OCI-LY3 (cell line): ENCODE measurements around the gene NRF1.

Source experiments
- H2AFZ ChIP-seq: fragments of 200-600, 300-600 bp; shearing (Covaris generic); 2 replicates; pipeline ENCODE4 v1.6.0; 2014; ENCODE audit warnings: antibody characterized with exemption, low read depth, low read length
- H3K27ac ChIP-seq: fragments of 200-600, 300-600 bp; sonication (generic); 2 replicates; pipeline ENCODE4 v1.5.1; 2014; ENCODE audit warnings: mild to moderate bottlenecking, low read length, moderate library complexity, mixed read lengths
- H3K27me3 ChIP-seq: fragments of 200-600, 300-600 bp; sonication (generic); 2 replicates; pipeline ENCODE4 v1.6.1; 2014; ENCODE audit warnings: low read depth, low read length, mixed read lengths
- H3K36me3 ChIP-seq: fragments of 200-600, 300-600 bp; sonication (generic); replicated peaks from 2 replicates; pipeline ENCODE3; 2014; ENCODE audit warnings: low read depth, low read length, mixed read lengths
- H3K4me1 ChIP-seq: fragments of 300-600, 200-600 bp; sonication (generic); 2 replicates; pipeline ENCODE4 v1.6.1; 2014; ENCODE audit warnings: low read length, mixed read lengths
- H3K4me2 ChIP-seq: fragments of 200-600, 300-600 bp; sonication (generic); 2 replicates; pipeline ENCODE4 v1.6.1; 2014; ENCODE audit warnings: low read length, mixed read lengths
- H3K4me3 ChIP-seq: fragments of 300-600, 200-600 bp; sonication (generic); 2 replicates; pipeline ENCODE4 v1.5.1; 2014; ENCODE audit warnings: antibody characterized with exemption, mild to moderate bottlenecking, low read length, moderate library complexity
- H3K79me2 ChIP-seq: fragments of 300-600, 200-600 bp; shearing (Covaris generic); 2 replicates; pipeline ENCODE4 v1.6.1; 2014; ENCODE audit warnings: mild to moderate bottlenecking, low read length, mixed read lengths
- H3K9ac ChIP-seq: fragments of 300-600, 200-600 bp; shearing (Covaris generic); 2 replicates; pipeline ENCODE4 v1.6.0; 2014; ENCODE audit warnings: mild to moderate bottlenecking, low read length, moderate library complexity
- H3K9me3 ChIP-seq: fragments of 200-600, 300-600 bp; shearing (Covaris generic); 2 replicates; pipeline ENCODE4 v1.6.1; 2014; ENCODE audit warnings: low read length, mixed read lengths; ENCODE audit not compliant: insufficient read depth
- H4K20me1 ChIP-seq: fragments of 200-600, 300-600 bp; sonication (generic); 2 replicates; pipeline ENCODE4 v1.6.1; 2016; ENCODE audit warnings: low read length, mixed read lengths; ENCODE audit not compliant: insufficient read depth
- CTCF ChIP-seq: fragments of 200-600, 300-600 bp; sonication (generic); IDR thresholded peaks from 2 replicates; pipeline ENCODE4 v1.5.1; 2014; ENCODE audit warnings: antibody characterized with exemption, low read length, low read depth
- EZH2phosphoT487 ChIP-seq: fragments of 200-600 bp; shearing (Covaris generic); IDR thresholded peaks from 2 replicates; pipeline ENCODE4 v1.6.1; 2018; ENCODE audit warnings: antibody characterized with exemption, mixed run types, low read depth

The NRF1 gene

GRCh38 chr7:129752760-129753159, 141.2 kb downstream of the NRF1 start:
- H3K4me1 ChIP-seq: no peaks in the 10 kb centered on the region
- TF ChIP-seq CTCF: no peak
- H3K79me2 ChIP-seq: no peaks in the 10 kb centered on the region
- no peaks in the 10 kb centered on the region for H3K27me3 ChIP-seq
- no peak overlapping the region for H3K27ac ChIP-seq
- H3K9ac ChIP-seq: no peak overlapping the region
- no peak overlapping the region for H3K4me3 ChIP-seq
- H3K4me2 ChIP-seq: no peak overlapping the region
- no peak overlapping the region for H2AFZ ChIP-seq
- H3K9me3 ChIP-seq: no peaks in the 10 kb centered on the region
- H4K20me1 ChIP-seq: no peaks in the 10 kb centered on the region
- peaks cover 2% of the 10 kb centered on the region for H3K36me3 ChIP-seq

GRCh38 chr7:129754406-129754805, 142.9 kb downstream of the NRF1 start:
- Histone ChIP-seq H3K4me1 (no peaks in the 10 kb centered on the region), H3K79me2 (no peaks in the 10 kb centered on the region)

GRCh38 chr7:129757991-129758390, 146.5 kb downstream of the NRF1 start:
- no peaks in the 10 kb centered on the region for H4K20me1 ChIP-seq
- TF ChIP-seq CTCF (no peak), EZH2phosphoT487 (no peak)
- no peaks in the 10 kb centered on the region for H3K9me3 ChIP-seq
- no peak overlapping the region for H3K27ac ChIP-seq
- H3K4me1 ChIP-seq: no peaks in the 10 kb centered on the region
- H3K27me3 ChIP-seq: no peaks in the 10 kb centered on the region
- no peak overlapping the region for H3K4me2 ChIP-seq
- H3K36me3 ChIP-seq: peaks cover 2% of the 10 kb centered on the region
- H2AFZ ChIP-seq: no peak overlapping the region
- no peaks in the 10 kb centered on the region for H3K79me2 ChIP-seq
- no peak overlapping the region for H3K4me3 ChIP-seq
- H3K9ac ChIP-seq: no peak overlapping the region

More at GRCh38 chr7:129754406-129754805, 142.9 kb downstream of the NRF1 start:
- Histone ChIP-seq H2AFZ (no peak overlapping the region), H3K36me3 (peaks cover 2% of the 10 kb centered on the region), H3K27me3 (no peaks in the 10 kb centered on the region), H3K9ac (no peak overlapping the region), H4K20me1 (no peaks in the 10 kb centered on the region), H3K4me3 (no peak overlapping the region), H3K9me3 (no peaks in the 10 kb centered on the region), H3K27ac (no peak overlapping the region), H3K4me2 (no peak overlapping the region)
- no peak for TF ChIP-seq EZH2phosphoT487
- no peak for TF ChIP-seq CTCF

- no peak overlapping the region for H3K4me2 ChIP-seq
- H3K36me3 ChIP-seq: no peaks in the 10 kb centered on the region
- no peaks in the 10 kb centered on the region for H3K79me2 ChIP-seq
- no peak overlapping the region for H2AFZ ChIP-seq
- TF ChIP-seq CTCF (no peak), EZH2phosphoT487 (no peak)
- H3K9me3 ChIP-seq: no peaks in the 10 kb centered on the region
- H4K20me1 ChIP-seq: no peaks in the 10 kb centered on the region
- no peaks in the 10 kb centered on the region for H3K27me3 ChIP-seq
- H3K4me3 ChIP-seq: no peak overlapping the region
- H3K27ac ChIP-seq: no peak overlapping the region
- H3K9ac ChIP-seq: no peak overlapping the region
- H3K4me1 ChIP-seq: no peaks in the 10 kb centered on the region
These were observed 151.0 kb downstream of the NRF1 start for GRCh38 chr7:129762387-129762969.
